OCI-LY3 (cell line): Measurements from ENCODE around the gene MUC5B.

Experiments
- H2AFZ ChIP-seq: fragments of 200-600, 300-600 bp; shearing (Covaris generic); 2 replicates; pipeline ENCODE4 v1.6.0; 2014; ENCODE audit warnings: antibody characterized with exemption, low read depth, low read length
- H3K27ac ChIP-seq: fragments of 200-600, 300-600 bp; sonication (generic); 2 replicates; pipeline ENCODE4 v1.5.1; 2014; ENCODE audit warnings: mild to moderate bottlenecking, low read length, moderate library complexity, mixed read lengths
- H3K27me3 ChIP-seq: fragments of 200-600, 300-600 bp; sonication (generic); 2 replicates; pipeline ENCODE4 v1.6.1; 2014; ENCODE audit warnings: low read depth, low read length, mixed read lengths
- H3K36me3 ChIP-seq: fragments of 200-600, 300-600 bp; sonication (generic); replicated peaks from 2 replicates; pipeline ENCODE3; 2014; ENCODE audit warnings: low read depth, low read length, mixed read lengths
- H3K4me1 ChIP-seq: fragments of 300-600, 200-600 bp; sonication (generic); 2 replicates; pipeline ENCODE4 v1.6.1; 2014; ENCODE audit warnings: low read length, mixed read lengths
- H3K4me2 ChIP-seq: fragments of 200-600, 300-600 bp; sonication (generic); 2 replicates; pipeline ENCODE4 v1.6.1; 2014; ENCODE audit warnings: low read length, mixed read lengths
- H3K4me3 ChIP-seq: fragments of 300-600, 200-600 bp; sonication (generic); 2 replicates; pipeline ENCODE4 v1.5.1; 2014; ENCODE audit warnings: antibody characterized with exemption, mild to moderate bottlenecking, low read length, moderate library complexity
- H3K79me2 ChIP-seq: fragments of 300-600, 200-600 bp; shearing (Covaris generic); 2 replicates; pipeline ENCODE4 v1.6.1; 2014; ENCODE audit warnings: mild to moderate bottlenecking, low read length, mixed read lengths
- H3K9ac ChIP-seq: fragments of 300-600, 200-600 bp; shearing (Covaris generic); 2 replicates; pipeline ENCODE4 v1.6.0; 2014; ENCODE audit warnings: mild to moderate bottlenecking, low read length, moderate library complexity
- H3K9me3 ChIP-seq: fragments of 200-600, 300-600 bp; shearing (Covaris generic); 2 replicates; pipeline ENCODE4 v1.6.1; 2014; ENCODE audit warnings: low read length, mixed read lengths; ENCODE audit not compliant: insufficient read depth
- H4K20me1 ChIP-seq: fragments of 200-600, 300-600 bp; sonication (generic); 2 replicates; pipeline ENCODE4 v1.6.1; 2016; ENCODE audit warnings: low read length, mixed read lengths; ENCODE audit not compliant: insufficient read depth
- CTCF ChIP-seq: fragments of 200-600, 300-600 bp; sonication (generic); IDR thresholded peaks from 2 replicates; pipeline ENCODE4 v1.5.1; 2014; ENCODE audit warnings: antibody characterized with exemption, low read length, low read depth
- EZH2phosphoT487 ChIP-seq: fragments of 200-600 bp; shearing (Covaris generic); IDR thresholded peaks from 2 replicates; pipeline ENCODE4 v1.6.1; 2018; ENCODE audit warnings: antibody characterized with exemption, mixed run types, low read depth

MUC5B gene

GRCh38 chr11:1197431-1197885, 25.4 kb upstream of the MUC5B start:
- Histone ChIP-seq H3K4me1 (no peaks in the 10 kb centered on the region), H3K4me3 (no peak overlapping the region), H4K20me1 (no peaks in the 10 kb centered on the region), H3K4me2 (no peak overlapping the region), H3K9ac (no peak overlapping the region), H3K79me2 (no peaks in the 10 kb centered on the region), H3K27ac (no peak overlapping the region), H3K27me3 (no peaks in the 10 kb centered on the region), H3K36me3 (no peaks in the 10 kb centered on the region), H3K9me3 (no peaks in the 10 kb centered on the region), H2AFZ (no peak overlapping the region)
- TF ChIP-seq EZH2phosphoT487: no peak
- TF ChIP-seq CTCF: no peak

- TF ChIP-seq CTCF (no peak), EZH2phosphoT487 (no peak)
- no peak overlapping the region for H2AFZ ChIP-seq
- H3K27me3 ChIP-seq: no peaks in the 10 kb centered on the region
- no peak overlapping the region for H3K27ac ChIP-seq
- no peaks in the 10 kb centered on the region for H3K9me3 ChIP-seq
- no peaks in the 10 kb centered on the region for H4K20me1 ChIP-seq
- no peaks in the 10 kb centered on the region for H3K79me2 ChIP-seq
- no peak overlapping the region for H3K9ac ChIP-seq
- H3K4me3 ChIP-seq: no peak overlapping the region
- H3K36me3 ChIP-seq: no peaks in the 10 kb centered on the region
- no peak overlapping the region for H3K4me2 ChIP-seq
- no peaks in the 10 kb centered on the region for H3K4me1 ChIP-seq
Measured at GRCh38 chr11:1197886-1198560, 24.8 kb upstream of the MUC5B start.

- H3K4me3 ChIP-seq: no peak overlapping the region
- no peak overlapping the region for H3K4me2 ChIP-seq
- H3K9me3 ChIP-seq: no peaks in the 10 kb centered on the region
- no peaks in the 10 kb centered on the region for H3K27me3 ChIP-seq
- TF ChIP-seq CTCF (no peak), EZH2phosphoT487 (no peak)
- H2AFZ ChIP-seq: no peak overlapping the region
- H3K4me1 ChIP-seq: no peaks in the 10 kb centered on the region
- no peaks in the 10 kb centered on the region for H4K20me1 ChIP-seq
- no peaks in the 10 kb centered on the region for H3K79me2 ChIP-seq
- H3K27ac ChIP-seq: no peak overlapping the region
- H3K9ac ChIP-seq: no peak overlapping the region
- no peaks in the 10 kb centered on the region for H3K36me3 ChIP-seq
Measured at GRCh38 chr11:1198561-1199240, 24.2 kb upstream of the MUC5B start.

- TF ChIP-seq CTCF: no peak
- H3K27me3 ChIP-seq: no peaks in the 10 kb centered on the region
- H3K4me1 ChIP-seq: no peaks in the 10 kb centered on the region
Measured at GRCh38 chr11:1199241-1199750, 23.6 kb upstream of the MUC5B start.

More at GRCh38 chr11:1199241-1199750, 23.6 kb upstream of the MUC5B start:
- H3K4me2 ChIP-seq: no peak overlapping the region
- no peak overlapping the region for H3K4me3 ChIP-seq
- no peak overlapping the region for H2AFZ ChIP-seq
- H3K36me3 ChIP-seq: no peaks in the 10 kb centered on the region
- no peaks in the 10 kb centered on the region for H4K20me1 ChIP-seq
- no peaks in the 10 kb centered on the region for H3K79me2 ChIP-seq
- H3K9me3 ChIP-seq: no peaks in the 10 kb centered on the region
- H3K9ac ChIP-seq: no peak overlapping the region
- H3K27ac ChIP-seq: no peak overlapping the region
